ENCODE data around the gene ABCA1.

- TF ChIP-seq CTCF (conservative IDR thresholded peaks at IDR 0.05; ENCODE audit: low read depth, low read length) (no peak), EZH2 (IDR thresholded peaks at IDR 0.05; ENCODE audit: low read length, unreplicated experiment) (no peak)
These were observed 67.7 kb downstream of the ABCA1 start for GRCh38 chr9:104860263-104860662.

Measured in PC-3 (cell line).